Body of pancreas (tissue), 4 donors: ENCODE measurements around the gene AP1S2.

Experiments
- CTCF ChIP-seq, 7 experiments: fragments of 450-650 bp in 4 of 7; fragments of 200-600 bp in 3 of 7; sonication (generic) in 3 of 7; IDR thresholded peaks; one replicate each; pipeline ENCODE4 v1.5.1; 2016 to 2019; ENCODE audit warnings: antibody characterized with exemption in 7 of 7
- POLR2A ChIP-seq, 3 donors: fragments of 450-650 bp; IDR thresholded peaks; one replicate each; pipeline ENCODE4 v1.6.1; 2016; ENCODE audit warnings: antibody characterized with exemption in 3 of 3, mild to moderate bottlenecking in 2 of 3

GRCh38 chrX:15785176-15785750, 69.3 kb downstream of the AP1S2 start:
- TF ChIP-seq CTCF (IDR thresholded peaks at IDR 0.05): no peak
- no peak for TF ChIP-seq POLR2A (IDR thresholded peaks at IDR 0.05)
